ENCODE results near the gene TACR1.

- TF ChIP-seq MAX (IDR thresholded peaks at IDR 0.05): no peak
- TF ChIP-seq CTCF (CRISPR knock-in tag; IDR thresholded peaks at IDR 0.05): no peak
- no peak for TF ChIP-seq HNRNPH1 (optimal IDR thresholded peaks at IDR 0.05; ENCODE audit: low read depth, low read length)
- no peak for TF ChIP-seq ELF1 (CRISPR knock-in tag; IDR thresholded peaks at IDR 0.05)
- TF ChIP-seq STAT6 (CRISPR knock-in tag; IDR thresholded peaks at IDR 0.05; ENCODE audit: borderline replicate concordance): no peak
- TF ChIP-seq POLR2A (IDR thresholded peaks at IDR 0.05; ENCODE audit: insufficient read depth in 1 of 2, low read depth in 2 of 2, low read length in 2 of 2): no peak
- no peak for TF ChIP-seq HCFC1 (IDR thresholded peaks at IDR 0.05; ENCODE audit: low read depth, low read length)
- TF ChIP-seq EP300 (IDR thresholded peaks at IDR 0.05; ENCODE audit: low read depth in 2 of 2, low read length in 2 of 2): no peak
- no peak for TF ChIP-seq EP300 (CRISPR knock-in tag; IDR thresholded peaks at IDR 0.05; ENCODE audit: borderline replicate concordance)
- no peak for TF ChIP-seq ZNF552 (CRISPR knock-in tag; IDR thresholded peaks at IDR 0.05; ENCODE audit: borderline replicate concordance)
Observed at GRCh38 chr2:75018162-75018561, 181.2 kb downstream of the TACR1 start.
